ENCODE measurements around the gene COL9A2.

DNA sequence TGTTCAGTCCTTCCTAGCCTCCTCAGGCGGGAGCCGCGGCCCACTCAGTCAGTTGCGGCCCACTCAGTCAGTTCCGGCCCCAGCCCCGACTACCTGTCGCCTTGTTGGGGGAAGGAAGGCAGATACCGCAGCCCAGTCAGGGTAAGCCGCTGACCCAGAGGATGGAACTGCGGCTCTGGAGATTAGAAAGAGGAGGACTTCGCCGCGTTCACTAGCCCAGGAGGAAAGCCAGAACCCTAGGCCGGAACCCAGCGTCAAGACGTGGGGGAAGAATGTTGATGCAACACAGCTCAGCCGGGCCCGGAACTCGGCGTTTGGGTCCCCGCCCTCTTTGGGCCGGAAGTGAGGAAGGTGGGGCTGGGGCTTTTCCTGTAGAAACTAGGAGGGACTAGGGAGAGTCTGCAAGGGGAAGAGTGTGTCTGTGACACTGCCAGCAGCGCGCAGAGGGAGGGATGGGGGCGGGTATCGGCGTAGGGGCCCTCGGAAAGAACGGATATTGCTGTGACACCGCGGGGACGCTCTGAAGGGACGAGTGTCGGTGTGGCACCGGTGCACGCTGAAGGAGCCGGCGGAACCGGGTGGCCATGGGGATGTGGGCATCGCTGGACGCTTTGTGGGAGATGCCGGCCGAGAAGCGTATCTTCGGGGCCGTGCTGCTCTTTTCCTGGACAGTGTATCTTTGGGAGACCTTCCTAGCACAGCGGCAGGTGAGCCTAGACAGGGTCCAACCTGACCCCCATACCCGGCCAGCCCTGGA is 59.2 kb downstream of the COL9A2 start, which contains the start of gene ZMPSTE24:
- TF ChIP-seq, protein P1, sequence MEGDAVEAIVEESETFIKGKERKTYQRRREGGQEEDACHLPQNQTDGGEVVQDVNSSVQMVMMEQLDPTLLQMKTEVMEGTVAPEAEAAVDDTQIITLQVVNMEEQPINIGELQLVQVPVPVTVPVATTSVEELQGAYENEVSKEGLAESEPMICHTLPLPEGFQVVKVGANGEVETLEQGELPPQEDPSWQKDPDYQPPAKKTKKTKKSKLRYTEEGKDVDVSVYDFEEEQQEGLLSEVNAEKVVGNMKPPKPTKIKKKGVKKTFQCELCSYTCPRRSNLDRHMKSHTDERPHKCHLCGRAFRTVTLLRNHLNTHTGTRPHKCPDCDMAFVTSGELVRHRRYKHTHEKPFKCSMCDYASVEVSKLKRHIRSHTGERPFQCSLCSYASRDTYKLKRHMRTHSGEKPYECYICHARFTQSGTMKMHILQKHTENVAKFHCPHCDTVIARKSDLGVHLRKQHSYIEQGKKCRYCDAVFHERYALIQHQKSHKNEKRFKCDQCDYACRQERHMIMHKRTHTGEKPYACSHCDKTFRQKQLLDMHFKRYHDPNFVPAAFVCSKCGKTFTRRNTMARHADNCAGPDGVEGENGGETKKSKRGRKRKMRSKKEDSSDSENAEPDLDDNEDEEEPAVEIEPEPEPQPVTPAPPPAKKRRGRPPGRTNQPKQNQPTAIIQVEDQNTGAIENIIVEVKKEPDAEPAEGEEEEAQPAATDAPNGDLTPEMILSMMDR (IDR thresholded peaks at IDR 0.05), result no peak
- TF ChIP-seq EP300 (IDR thresholded peaks at IDR 0.05) (peak in 2 of 4 donors; percentile 14 to 22), POLR2A (IDR thresholded peaks at IDR 0.05) (peak; percentile 45 to 48)
